ENCODE measurements around the gene SEC61B.
A peak's percentile ranks its signal among the peaks of the same experiment; 100 is the strongest.

Gene SEC61B

DNA sequence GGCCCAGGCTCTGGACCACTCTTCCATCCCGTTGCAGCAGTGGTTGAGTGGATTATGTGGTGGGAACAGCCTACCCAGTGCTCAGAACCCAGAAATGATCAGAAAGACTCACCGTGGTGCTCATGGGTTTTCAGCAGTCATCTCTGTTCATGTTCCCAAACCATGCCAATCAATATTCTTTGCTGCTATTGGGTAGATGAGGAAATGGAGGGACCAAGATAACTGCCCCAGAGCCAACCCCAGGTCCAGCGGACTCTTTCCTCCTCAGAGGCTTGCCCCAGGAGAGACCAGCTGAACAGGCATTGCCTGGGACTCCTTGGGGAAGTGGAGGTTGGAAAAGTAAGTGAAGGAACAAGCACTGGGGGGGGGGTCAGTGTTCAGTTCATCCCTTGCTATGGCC is 38.5 kb upstream of the SEC61B start:
- Histone ChIP-seq H3K9me3 (ENCODE audit: control insufficient read depth in 1 of 2, low read length in 2 of 2) (no peaks in the 10 kb centered on the region), H3K4me1 (ENCODE audit: control insufficient read depth in 1 of 2, insufficient read depth in 2 of 2, low read length in 2 of 2) (peaks cover 0 to 3% of the 10 kb centered on the region in 2 donors), H3K36me3 (ENCODE audit: control insufficient read depth in 1 of 2, insufficient read depth in 2 of 2, low read length in 2 of 2) (no peaks in the 10 kb centered on the region), H3K4me3 (ENCODE audit: low read depth in 1 of 2, low read length in 2 of 2) (no peak overlapping the region), H3K27me3 (ENCODE audit: low read depth, low read length) (no peaks in the 10 kb centered on the region), H3K27ac (ENCODE audit: low read length) (no peak overlapping the region)

DNA sequence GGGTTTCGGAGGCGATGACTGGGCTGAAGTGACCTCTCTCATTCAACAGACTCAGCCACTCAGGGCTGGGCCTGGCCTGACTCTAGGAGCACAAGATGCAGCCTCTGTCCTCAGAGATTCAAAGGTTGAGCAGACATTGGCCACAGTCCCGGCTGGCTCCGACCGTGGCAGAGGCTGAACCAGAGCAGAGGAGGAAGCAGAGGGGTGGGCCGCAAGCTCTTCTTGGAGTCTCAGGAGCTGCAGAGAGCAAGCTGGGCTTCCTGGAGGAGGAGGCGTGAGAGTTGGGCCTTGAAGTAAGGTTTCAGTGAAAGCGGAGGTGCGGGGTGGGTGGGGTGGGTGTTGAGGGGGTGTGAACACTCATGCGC is 38.0 kb upstream of the SEC61B start:
- Histone ChIP-seq H3K4me3 (ENCODE audit: low read depth in 1 of 2, low read length in 2 of 2) (no peak overlapping the region), H3K27me3 (ENCODE audit: low read depth, low read length) (no peaks in the 10 kb centered on the region), H3K9me3 (ENCODE audit: control insufficient read depth in 1 of 2, low read length in 2 of 2) (no peaks in the 10 kb centered on the region), H3K4me1 (ENCODE audit: control insufficient read depth in 1 of 2, insufficient read depth in 2 of 2, low read length in 2 of 2) (peaks cover 0 to 3% of the 10 kb centered on the region in 2 donors), H3K36me3 (ENCODE audit: control insufficient read depth in 1 of 2, insufficient read depth in 2 of 2, low read length in 2 of 2) (no peaks in the 10 kb centered on the region), H3K27ac (ENCODE audit: low read length) (no peak overlapping the region)

DNA sequence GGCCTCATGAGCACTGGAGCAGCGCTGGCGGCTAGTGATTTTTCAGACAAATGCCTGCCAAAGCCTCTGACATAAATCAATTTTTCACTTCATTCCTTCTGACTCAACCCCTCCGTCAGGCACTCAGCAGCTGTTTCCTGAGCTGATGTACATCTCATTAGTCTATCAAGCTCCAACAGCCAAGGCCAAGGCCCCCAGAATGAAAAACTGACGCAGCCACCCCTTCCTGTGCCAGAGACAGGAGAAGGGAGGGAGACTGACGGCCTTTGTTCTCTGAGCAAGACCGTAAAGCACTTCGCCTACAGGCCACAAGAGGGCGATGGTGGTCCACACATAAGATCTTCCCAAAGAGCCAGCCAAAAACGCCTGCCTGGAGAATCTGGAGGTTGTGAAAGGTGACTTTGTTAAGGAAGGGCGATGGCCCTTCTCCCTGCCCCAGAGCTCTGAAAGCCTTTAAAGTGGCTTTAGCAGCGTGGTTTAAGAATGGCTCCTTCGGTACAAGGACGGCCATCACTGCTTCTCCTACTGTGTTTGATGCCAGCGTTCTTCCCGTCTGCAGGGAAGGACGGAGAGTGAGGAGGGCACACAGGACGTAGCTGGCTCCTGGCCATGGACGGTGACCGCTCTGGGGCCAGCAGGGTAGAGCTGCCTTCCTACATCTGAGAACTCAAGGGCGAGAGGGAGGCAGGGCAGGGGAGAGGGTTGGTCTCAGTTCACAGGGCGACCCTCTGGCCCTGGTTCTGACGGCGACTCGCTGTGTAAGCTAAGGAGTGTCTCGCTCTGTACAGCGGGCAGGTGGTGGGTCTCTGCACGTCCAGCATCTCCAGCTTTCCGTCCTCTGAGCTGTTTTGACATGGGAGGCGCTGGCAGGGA is 37.4 kb upstream of the SEC61B start:
- H3K27ac ChIP-seq (ENCODE audit: low read length) = no peak overlapping the region
- no peaks in the 10 kb centered on the region for H3K27me3 ChIP-seq (ENCODE audit: low read depth, low read length)
- no peaks in the 10 kb centered on the region for H3K9me3 ChIP-seq (ENCODE audit: control insufficient read depth in 1 of 2, low read length in 2 of 2)
- peaks cover 0 to 3% of the 10 kb centered on the region in 2 donors for H3K4me1 ChIP-seq (ENCODE audit: control insufficient read depth in 1 of 2, insufficient read depth in 2 of 2, low read length in 2 of 2)
- H3K4me3 ChIP-seq (ENCODE audit: low read depth in 1 of 2, low read length in 2 of 2) = peak overlapping the region; percentile 48 to 52
- H3K36me3 ChIP-seq (ENCODE audit: control insufficient read depth in 1 of 2, insufficient read depth in 2 of 2, low read length in 2 of 2) = no peaks in the 10 kb centered on the region

DNA sequence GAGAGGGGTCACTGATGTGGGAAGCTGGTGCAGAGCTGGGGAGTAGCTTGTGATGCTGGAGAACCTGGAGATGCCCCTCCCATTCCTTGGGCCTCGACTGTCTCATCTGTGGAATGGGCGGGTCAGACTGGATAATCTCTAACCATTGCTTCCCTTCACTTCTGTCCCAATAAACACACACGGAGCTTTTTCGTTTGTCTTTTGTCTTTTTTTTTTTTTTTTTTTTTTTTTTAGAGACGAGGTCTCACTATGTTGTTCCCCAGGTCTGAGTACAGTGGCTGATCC is 36.8 kb upstream of the SEC61B start:
- H3K27ac ChIP-seq (ENCODE audit: low read length) = no peak overlapping the region
- no peaks in the 10 kb centered on the region for H3K9me3 ChIP-seq (ENCODE audit: control insufficient read depth in 1 of 2, low read length in 2 of 2)
- H3K27me3 ChIP-seq (ENCODE audit: low read depth, low read length) = no peaks in the 10 kb centered on the region
- H3K4me1 ChIP-seq (ENCODE audit: control insufficient read depth in 1 of 2, insufficient read depth in 2 of 2, low read length in 2 of 2) = peaks cover 0 to 3% of the 10 kb centered on the region in 2 donors
- H3K36me3 ChIP-seq (ENCODE audit: control insufficient read depth in 1 of 2, insufficient read depth in 2 of 2, low read length in 2 of 2) = no peaks in the 10 kb centered on the region
- no peak overlapping the region for H3K4me3 ChIP-seq (ENCODE audit: low read depth in 1 of 2, low read length in 2 of 2)

GRCh38 chr9:99185934-99186333 is 36.1 kb upstream of the SEC61B start:
- no peak overlapping the region for H3K4me3 ChIP-seq (ENCODE audit: low read depth in 1 of 2, low read length in 2 of 2)
- no peak overlapping the region for H3K27ac ChIP-seq (ENCODE audit: low read length)
- H3K9me3 ChIP-seq (ENCODE audit: control insufficient read depth in 1 of 2, low read length in 2 of 2) = no peaks in the 10 kb centered on the region
- no peaks in the 10 kb centered on the region for H3K36me3 ChIP-seq (ENCODE audit: control insufficient read depth in 1 of 2, insufficient read depth in 2 of 2, low read length in 2 of 2)
- H3K4me1 ChIP-seq (ENCODE audit: control insufficient read depth in 1 of 2, insufficient read depth in 2 of 2, low read length in 2 of 2) = peaks cover 0 to 3% of the 10 kb centered on the region in 2 donors
- H3K27me3 ChIP-seq (ENCODE audit: low read depth, low read length) = no peaks in the 10 kb centered on the region

GRCh38 chr9:99187311-99187710 is 34.8 kb upstream of the SEC61B start:
- no peaks in the 10 kb centered on the region for H3K36me3 ChIP-seq (ENCODE audit: control insufficient read depth in 1 of 2, insufficient read depth in 2 of 2, low read length in 2 of 2)
- H3K9me3 ChIP-seq (ENCODE audit: control insufficient read depth in 1 of 2, low read length in 2 of 2) = no peaks in the 10 kb centered on the region
- H3K27me3 ChIP-seq (ENCODE audit: low read depth, low read length) = no peaks in the 10 kb centered on the region
- peaks cover 0 to 3% of the 10 kb centered on the region in 2 donors for H3K4me1 ChIP-seq (ENCODE audit: control insufficient read depth in 1 of 2, insufficient read depth in 2 of 2, low read length in 2 of 2)
- no peak overlapping the region for H3K27ac ChIP-seq (ENCODE audit: low read length)
- H3K4me3 ChIP-seq (ENCODE audit: low read depth in 1 of 2, low read length in 2 of 2) = no peak overlapping the region

GRCh38 chr9:99189186-99189585 is 32.9 kb upstream of the SEC61B start:
- H3K27me3 ChIP-seq (ENCODE audit: low read depth, low read length) = no peaks in the 10 kb centered on the region
- H3K4me3 ChIP-seq (ENCODE audit: low read depth in 1 of 2, low read length in 2 of 2) = no peak overlapping the region
- H3K4me1 ChIP-seq (ENCODE audit: control insufficient read depth in 1 of 2, insufficient read depth in 2 of 2, low read length in 2 of 2) = peaks cover 0 to 3% of the 10 kb centered on the region in 2 donors

GRCh38 chr9:99189887-99190596 is 32.0 kb upstream of the SEC61B start:
- H3K27ac ChIP-seq (ENCODE audit: low read length) = no peak overlapping the region

More at GRCh38 chr9:99189186-99189585, 32.9 kb upstream of the SEC61B start:
- H3K27ac ChIP-seq (ENCODE audit: low read length) = no peak overlapping the region
- no peaks in the 10 kb centered on the region for H3K9me3 ChIP-seq (ENCODE audit: control insufficient read depth in 1 of 2, low read length in 2 of 2)
- no peaks in the 10 kb centered on the region for H3K36me3 ChIP-seq (ENCODE audit: control insufficient read depth in 1 of 2, insufficient read depth in 2 of 2, low read length in 2 of 2)

GRCh38 chr9:99190597-99191283 is 31.3 kb upstream of the SEC61B start:
- Histone ChIP-seq H3K9me3 (ENCODE audit: control insufficient read depth in 1 of 2, low read length in 2 of 2) (no peaks in the 10 kb centered on the region), H3K36me3 (ENCODE audit: control insufficient read depth in 1 of 2, insufficient read depth in 2 of 2, low read length in 2 of 2) (no peaks in the 10 kb centered on the region), H3K4me1 (ENCODE audit: control insufficient read depth in 1 of 2, insufficient read depth in 2 of 2, low read length in 2 of 2) (no peaks in the 10 kb centered on the region), H3K27me3 (ENCODE audit: low read depth, low read length) (no peaks in the 10 kb centered on the region), H3K27ac (ENCODE audit: low read length) (no peak overlapping the region), H3K4me3 (ENCODE audit: low read depth in 1 of 2, low read length in 2 of 2) (no peak overlapping the region)

More at GRCh38 chr9:99189887-99190596, 32.0 kb upstream of the SEC61B start:
- no peak overlapping the region for H3K4me3 ChIP-seq (ENCODE audit: low read depth in 1 of 2, low read length in 2 of 2)
- no peaks in the 10 kb centered on the region for H3K4me1 ChIP-seq (ENCODE audit: control insufficient read depth in 1 of 2, insufficient read depth in 2 of 2, low read length in 2 of 2)
- H3K27me3 ChIP-seq (ENCODE audit: low read depth, low read length) = no peaks in the 10 kb centered on the region
- H3K36me3 ChIP-seq (ENCODE audit: control insufficient read depth in 1 of 2, insufficient read depth in 2 of 2, low read length in 2 of 2) = no peaks in the 10 kb centered on the region
- no peaks in the 10 kb centered on the region for H3K9me3 ChIP-seq (ENCODE audit: control insufficient read depth in 1 of 2, low read length in 2 of 2)

- Histone ChIP-seq H3K27ac (ENCODE audit: low read length) (no peak overlapping the region), H3K4me3 (ENCODE audit: low read depth in 1 of 2, low read length in 2 of 2) (no peak overlapping the region), H3K9me3 (ENCODE audit: control insufficient read depth in 1 of 2, low read length in 2 of 2) (no peaks in the 10 kb centered on the region), H3K27me3 (ENCODE audit: low read depth, low read length) (no peaks in the 10 kb centered on the region), H3K36me3 (ENCODE audit: control insufficient read depth in 1 of 2, insufficient read depth in 2 of 2, low read length in 2 of 2) (no peaks in the 10 kb centered on the region), H3K4me1 (ENCODE audit: control insufficient read depth in 1 of 2, insufficient read depth in 2 of 2, low read length in 2 of 2) (no peaks in the 10 kb centered on the region)
Observed at GRCh38 chr9:99192786-99193465, 29.2 kb upstream of the SEC61B start.

DNA sequence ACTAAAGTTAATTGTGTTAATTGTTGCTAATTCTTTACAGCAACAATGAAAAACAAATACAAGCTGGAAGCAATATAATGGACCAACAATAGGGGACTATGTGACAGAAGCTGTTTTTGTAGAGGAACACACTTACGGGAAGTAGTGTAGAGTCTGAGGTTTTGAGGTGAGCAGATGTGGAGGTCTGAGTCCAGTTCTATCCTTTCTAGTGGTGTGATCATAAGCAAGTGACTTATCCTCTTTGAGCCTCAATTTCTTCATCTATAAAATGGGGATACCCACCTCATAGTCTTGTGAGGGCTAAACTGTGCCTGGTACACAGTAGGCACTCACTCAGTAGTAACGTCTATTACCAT is 28.6 kb upstream of the SEC61B start:
- Histone ChIP-seq H3K4me3 (ENCODE audit: low read depth in 1 of 2, low read length in 2 of 2) (no peak overlapping the region), H3K4me1 (ENCODE audit: control insufficient read depth in 1 of 2, insufficient read depth in 2 of 2, low read length in 2 of 2) (no peaks in the 10 kb centered on the region), H3K27ac (ENCODE audit: low read length) (no peak overlapping the region), H3K27me3 (ENCODE audit: low read depth, low read length) (no peaks in the 10 kb centered on the region), H3K36me3 (ENCODE audit: control insufficient read depth in 1 of 2, insufficient read depth in 2 of 2, low read length in 2 of 2) (no peaks in the 10 kb centered on the region), H3K9me3 (ENCODE audit: control insufficient read depth in 1 of 2, low read length in 2 of 2) (no peaks in the 10 kb centered on the region)
